GM12891 (cell line): ENCODE data around the gene ZSWIM5.

Experiments
- POLR2A ChIP-seq: IDR thresholded peaks from 2 replicates; pipeline ENCODE4 v1.6.1; 2011; ENCODE audit warnings: low read depth, low read length, control low read depth
- POLR2AphosphoS5 ChIP-seq: IDR thresholded peaks from 2 replicates; pipeline ENCODE4 v1.6.1; 2011; ENCODE audit warnings: low read depth, low read length, control low read depth

GRCh38 chr1:45177452-45177851 is 29.0 kb downstream of the ZSWIM5 start:
- TF ChIP-seq POLR2A (no peak), POLR2AphosphoS5 (no peak)
